ENCODE measurements around the gene C3orf52.

DNA sequence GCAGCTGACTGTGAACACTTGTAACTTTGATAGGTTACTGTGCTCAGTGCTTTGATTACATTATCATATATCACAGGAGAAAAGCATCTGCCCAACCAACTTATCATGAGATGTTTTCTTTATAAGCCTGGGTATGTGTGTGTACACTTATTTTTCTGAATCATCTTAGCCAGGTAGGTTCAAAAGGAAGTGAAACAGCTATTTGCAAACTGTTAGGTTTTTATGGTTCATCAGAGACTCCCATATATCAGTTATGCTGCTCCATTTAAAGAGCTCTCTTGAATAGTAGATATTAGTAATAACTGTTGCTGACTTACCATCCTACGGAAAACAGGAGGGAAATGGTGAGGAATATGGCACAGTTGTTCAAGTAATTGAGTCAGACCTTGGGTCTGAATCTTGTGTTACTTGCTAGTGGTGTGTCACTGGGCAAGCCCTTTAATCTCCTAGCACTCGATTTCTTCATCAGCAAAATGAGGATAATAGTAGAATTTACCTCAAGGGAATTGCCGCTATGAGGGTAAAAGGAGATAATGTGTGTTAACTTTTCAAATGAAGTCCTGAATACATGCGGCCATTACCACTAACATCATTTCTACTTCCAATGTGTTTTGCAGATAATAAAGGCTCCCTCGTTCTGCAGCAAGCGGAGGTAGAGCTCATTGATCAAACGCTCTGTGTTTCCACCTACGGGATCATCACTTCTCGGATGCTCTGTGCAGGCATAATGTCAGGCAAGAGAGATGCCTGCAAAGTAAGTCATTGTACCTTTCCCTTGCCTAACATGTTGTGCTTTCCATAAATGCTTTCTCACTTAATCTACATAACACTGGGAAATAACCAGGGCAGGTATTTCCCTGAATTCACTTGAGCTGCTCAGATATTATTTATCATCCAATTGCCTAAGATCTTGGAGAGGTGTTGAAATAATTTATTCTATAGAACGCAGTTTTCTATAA lies 7.8 kb upstream of the C3orf52 start:
- TF ChIP-seq POLR2A (IDR thresholded peaks at IDR 0.05) = no peak
- TF ChIP-seq, protein P1, sequence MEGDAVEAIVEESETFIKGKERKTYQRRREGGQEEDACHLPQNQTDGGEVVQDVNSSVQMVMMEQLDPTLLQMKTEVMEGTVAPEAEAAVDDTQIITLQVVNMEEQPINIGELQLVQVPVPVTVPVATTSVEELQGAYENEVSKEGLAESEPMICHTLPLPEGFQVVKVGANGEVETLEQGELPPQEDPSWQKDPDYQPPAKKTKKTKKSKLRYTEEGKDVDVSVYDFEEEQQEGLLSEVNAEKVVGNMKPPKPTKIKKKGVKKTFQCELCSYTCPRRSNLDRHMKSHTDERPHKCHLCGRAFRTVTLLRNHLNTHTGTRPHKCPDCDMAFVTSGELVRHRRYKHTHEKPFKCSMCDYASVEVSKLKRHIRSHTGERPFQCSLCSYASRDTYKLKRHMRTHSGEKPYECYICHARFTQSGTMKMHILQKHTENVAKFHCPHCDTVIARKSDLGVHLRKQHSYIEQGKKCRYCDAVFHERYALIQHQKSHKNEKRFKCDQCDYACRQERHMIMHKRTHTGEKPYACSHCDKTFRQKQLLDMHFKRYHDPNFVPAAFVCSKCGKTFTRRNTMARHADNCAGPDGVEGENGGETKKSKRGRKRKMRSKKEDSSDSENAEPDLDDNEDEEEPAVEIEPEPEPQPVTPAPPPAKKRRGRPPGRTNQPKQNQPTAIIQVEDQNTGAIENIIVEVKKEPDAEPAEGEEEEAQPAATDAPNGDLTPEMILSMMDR (IDR thresholded peaks at IDR 0.05) = no peak

All from thyroid gland (tissue), 4 donors.